Stimulated activated CD4-positive, alpha-beta T cell treated with anti-CD3 and anti-CD28 coated beads, Interleukin-4, amount 100 ng/mL, for 1 hour (primary cell): ENCODE data around the gene ECT2L.
A peak's percentile ranks its signal among the peaks of the same experiment; 100 is the strongest.

Experiments
- DNase-seq: peaks from one replicate; pipeline ENCODE4 v3.0.0-alpha.2; 2020

Gene ECT2L, protein sequence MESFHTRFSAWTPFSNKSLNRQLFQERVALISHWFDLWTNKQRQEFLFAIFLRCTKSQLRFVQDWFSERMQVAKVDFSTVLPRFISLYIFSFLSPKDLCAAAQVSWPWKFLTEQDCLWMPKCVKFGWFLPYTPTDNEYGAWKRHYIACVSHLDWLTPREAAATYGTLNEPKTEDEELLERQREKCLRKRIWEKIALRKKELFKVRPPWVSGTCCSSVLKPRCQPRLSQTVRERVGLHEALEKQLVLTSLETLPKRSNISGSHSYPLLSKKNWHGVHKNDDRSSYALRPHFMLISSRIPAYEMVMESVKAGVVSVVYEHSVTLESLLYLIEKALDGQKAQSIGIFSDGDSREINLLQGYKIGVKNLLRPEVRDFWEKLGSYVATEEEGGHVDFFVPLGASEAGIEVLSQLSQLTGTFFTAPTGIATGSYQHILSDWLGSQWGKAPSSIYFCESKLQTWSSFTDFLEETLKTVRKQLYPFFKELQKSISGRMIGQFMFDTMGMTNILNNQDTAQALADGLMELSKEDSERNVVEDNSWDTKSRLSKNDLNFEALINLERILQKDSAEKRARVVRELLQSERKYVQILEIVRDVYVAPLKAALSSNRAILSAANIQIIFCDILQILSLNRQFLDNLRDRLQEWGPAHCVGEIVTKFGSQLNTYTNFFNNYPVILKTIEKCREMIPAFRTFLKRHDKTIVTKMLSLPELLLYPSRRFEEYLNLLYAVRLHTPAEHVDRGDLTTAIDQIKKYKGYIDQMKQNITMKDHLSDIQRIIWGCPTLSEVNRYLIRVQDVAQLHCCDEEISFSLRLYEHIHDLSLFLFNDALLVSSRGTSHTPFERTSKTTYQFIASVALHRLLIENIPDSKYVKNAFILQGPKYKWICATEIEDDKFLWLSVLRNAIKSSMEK

DNA sequence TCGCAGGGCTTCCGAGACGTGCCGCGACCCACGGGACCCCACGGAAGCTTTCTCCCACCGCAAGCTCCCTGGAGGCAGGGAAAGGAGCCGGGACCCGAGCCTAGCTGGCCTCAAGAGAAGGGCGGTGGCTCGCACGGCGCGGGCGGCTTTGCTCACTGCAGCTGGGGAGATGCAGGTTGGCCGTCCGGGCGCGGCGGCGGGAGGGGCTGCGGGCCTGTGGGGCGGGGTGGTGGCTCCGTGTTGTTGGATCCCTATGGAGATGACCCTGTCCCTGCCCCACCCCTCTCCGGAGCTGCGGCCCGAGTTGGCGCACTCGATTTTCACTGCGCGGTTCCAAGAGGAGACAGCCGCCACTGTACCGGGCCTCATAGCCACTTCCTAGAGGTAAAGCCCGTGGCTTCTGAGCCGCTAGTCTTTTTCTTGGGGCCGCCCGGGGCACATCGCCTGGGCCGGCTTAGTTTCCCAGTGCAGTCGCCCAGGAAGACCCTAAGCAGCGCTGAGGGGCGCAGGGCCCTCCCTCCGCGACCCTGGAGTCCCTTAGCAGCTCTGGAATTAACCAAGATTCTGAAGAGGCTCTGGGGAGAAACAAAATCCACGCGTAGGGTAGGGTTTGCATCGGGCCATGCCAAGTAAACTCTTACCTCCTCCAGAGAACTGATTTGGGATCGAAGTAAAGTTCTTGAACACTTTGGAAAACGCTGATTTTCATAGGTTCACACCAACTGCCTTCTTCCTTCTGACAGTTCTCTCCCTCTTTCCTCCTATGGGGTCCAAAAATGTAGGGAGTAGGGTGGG, at the start of gene ECT2L:
ECT2L (plus strand) TSS at position 279 of the 795 bp plus-strand sequence. CDS start 17,188 bp downstream, outside the sequence.
- DNase-seq = no peak

DNA sequence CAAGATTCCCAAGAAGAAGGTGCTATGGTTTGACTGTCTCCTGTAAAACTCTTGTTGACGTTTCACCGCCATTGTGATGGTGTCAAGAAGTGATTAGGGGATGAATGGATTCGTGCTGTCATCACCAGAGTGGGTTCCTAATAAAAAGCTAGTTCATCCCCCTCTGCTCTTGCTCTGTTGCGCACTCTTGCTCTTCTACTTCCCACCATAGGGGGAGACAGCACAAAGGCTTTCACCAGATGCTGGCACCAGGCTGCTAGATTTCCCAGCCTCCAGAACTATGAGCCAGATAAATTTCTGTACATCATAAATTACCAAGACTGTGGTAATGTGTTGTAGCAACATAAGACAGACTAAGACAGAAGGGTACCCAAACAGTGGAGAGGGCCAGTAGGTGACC, 43.9 kb upstream of the ECT2L start:
- DNase-seq = no peak

DNA sequence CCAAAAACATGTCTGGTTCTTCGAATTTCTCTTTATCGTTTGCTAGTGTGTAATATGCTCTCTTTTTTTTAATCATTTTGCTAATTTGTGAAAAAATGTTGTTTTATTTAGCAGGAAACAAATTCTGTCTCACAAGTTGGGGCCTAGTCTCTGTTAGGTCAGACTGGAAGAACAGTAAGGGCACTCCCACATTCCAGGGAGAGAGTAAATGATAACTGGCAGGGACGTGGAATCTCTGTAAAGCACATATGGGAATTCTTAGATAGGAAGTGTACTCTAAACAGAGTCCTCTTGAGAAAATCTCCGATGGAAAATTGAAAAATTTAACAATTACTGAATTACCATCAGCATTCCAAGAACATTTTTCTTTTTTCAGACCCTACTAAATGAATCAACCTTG, 38.8 kb upstream of the ECT2L start:
- DNase-seq = no peak

DNA sequence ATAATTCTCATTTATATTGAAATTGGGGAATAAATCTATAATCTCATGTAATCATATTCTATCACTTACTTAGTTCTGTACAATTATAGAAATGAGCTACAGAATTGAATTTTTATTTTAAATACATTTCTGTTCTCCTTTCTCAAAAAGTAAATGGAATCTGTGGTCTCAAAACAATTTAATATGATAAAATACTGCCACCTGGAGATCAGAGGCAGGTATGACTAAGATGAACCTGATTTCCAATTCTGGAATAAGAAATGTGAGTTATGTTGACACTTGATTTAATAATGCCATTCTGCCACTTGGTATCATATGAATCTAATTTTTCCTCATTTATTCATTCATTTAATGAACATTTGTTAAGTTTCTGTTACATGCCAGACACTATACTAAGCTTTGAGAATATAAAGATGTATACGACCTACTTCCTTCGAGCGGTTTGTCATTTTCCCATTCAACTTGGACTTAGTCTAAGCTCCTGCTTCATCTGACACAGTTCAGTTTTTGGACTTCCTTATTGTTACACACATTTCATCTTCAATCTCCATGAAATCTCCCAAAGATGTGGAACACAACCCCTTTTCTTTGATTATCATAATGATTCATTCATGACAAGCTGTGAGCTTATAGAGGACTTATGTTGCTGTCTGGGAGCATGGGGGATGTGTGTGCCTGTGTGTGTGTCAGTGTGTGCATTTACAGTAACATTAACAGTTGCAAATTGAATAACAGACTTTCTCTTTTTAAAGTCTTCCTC, 29.8 kb upstream of the ECT2L start:
- no peak for DNase-seq

DNA sequence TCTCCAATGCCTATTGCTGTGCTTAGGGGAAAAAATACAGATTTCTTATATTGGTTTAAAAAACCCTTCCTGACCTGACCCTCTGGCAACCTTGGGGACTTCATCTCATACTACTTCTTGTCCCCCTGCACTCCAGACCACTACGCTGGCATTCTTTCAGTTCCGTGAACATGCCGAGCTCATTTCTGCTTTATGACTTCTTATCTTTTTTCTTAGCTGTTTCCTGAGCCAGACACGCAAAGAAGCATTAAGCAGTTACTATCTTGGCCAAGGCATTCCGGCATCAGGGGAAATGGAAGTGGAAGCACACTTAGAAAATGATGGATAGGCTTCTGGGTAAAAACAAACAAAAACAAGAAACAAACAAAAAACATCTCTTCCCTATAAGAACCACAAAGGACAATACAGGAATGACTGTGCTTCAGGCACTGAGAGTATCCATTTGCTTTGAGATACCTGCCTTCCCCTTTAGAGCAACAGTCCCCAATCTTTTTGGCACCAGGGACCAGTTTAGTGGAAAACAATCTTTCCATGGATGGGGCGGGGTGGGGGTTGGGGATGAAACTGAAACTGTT, 26.7 kb upstream of the ECT2L start:
- DNase-seq = no peak

DNA sequence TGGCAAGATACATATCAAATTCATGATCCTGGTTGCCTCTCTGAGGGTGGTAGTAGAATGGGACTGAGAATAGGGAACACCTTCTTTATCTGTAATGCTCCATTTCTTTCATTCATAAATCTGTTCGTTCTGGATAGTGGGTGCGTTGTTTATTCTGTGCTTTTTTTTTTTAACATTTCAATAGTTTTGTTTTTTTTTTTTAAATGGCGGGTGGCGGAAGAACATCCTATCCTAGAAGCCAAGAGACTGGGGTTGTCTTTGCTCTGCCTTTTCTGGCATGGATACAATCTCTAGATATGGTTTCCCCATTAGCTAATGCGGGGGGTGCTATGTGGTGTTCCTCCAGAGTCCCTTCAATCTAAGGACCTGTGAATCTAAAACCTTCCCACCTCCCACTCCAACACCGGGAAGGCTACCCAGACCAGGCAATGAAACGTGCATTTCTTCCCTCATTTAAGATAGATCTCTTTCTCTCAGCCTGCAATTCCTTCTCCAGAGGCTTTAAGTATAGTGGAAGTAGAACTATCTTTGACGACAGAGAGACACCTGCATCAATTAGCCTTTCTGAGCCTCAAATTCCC, 23.2 kb upstream of the ECT2L start:
- DNase-seq = no peak

DNA sequence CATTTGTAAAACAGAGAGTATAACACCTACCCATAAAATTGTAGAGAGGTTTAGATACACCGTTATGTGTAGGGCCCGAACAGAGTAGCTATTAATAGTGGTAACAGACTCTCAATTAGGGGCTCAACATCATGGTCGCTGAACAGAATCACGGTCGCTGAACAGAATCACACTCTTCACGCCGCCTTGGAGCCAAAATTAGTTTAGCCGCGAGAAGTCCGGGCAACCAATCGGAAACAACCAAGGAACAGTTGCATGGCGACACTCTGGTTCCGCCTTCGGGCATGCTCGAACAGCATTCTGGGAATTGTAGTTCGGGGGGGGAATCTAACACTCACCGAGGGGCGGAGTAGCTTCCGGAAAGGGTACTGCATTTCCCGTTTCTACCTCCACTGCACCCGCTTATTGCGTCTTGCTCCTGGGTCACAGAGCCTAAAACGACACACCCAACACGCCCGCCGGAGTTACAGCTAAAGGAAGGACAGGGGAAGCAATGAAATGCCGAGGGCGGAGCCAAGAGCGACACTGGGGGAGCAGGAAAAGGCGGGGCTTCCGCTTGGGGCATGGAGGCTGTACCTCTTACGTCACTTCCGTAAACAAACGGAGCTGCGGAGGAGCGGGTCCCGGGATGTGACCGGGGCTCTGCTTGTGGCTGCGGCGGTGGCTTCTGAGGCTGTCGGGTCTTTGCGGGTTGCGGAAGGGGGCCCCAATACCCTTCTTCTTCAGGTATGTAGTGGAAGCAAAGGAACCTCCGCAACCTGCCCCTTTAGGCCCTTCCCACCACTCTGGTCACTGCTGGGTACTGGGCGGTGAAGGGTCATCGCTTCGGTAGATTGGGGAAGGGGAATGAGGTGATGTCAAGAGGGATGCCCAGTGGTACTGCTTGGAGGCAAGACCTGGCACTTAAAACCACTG, 22.5 kb upstream of the ECT2L start, which contains the start of gene CCDC28A:
CCDC28A (plus strand) TSS at position 593 of the 915 bp plus-strand sequence. CDS start 2,352 bp downstream, outside the sequence.
- DNase-seq = peak; percentile 89

DNA sequence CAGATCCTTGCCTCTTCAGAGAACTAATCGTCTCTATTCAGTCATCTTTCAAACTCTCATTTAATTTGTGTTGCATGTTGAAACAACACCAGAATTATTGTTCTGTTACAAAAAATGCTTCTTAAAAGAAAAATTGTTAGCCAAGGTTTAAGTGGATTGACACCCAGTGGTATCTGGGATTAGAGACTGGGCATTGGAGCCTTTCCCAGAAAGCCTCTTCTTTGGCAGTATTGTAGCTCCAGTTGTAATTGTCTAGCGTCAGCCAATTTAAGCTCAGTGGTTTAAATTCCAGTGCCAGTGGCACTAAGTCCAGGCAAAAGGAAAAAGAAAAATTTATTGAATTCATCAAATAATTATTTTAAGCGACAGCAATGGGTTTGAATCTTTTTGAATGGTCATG, 21.5 kb upstream of the ECT2L start:
- no peak for DNase-seq

DNA sequence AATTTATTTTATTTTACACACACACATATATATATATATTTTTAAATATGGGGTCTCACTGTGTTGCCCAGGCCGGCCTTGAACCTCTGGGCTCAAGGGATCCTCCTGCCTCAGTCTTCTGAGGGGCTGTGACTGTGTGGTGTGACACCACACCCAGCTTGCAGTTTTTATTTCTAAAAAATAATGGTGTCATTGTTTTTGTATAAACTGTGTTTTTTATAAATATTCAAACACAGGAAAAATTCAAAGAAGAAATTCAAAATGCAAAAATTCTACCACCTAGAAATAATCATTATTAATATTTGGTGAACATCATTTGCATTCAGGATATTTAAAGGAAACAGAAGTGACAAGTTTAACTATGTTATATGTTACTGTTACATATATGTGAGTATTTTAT, 19.2 kb upstream of the ECT2L start:
- no peak for DNase-seq

DNA sequence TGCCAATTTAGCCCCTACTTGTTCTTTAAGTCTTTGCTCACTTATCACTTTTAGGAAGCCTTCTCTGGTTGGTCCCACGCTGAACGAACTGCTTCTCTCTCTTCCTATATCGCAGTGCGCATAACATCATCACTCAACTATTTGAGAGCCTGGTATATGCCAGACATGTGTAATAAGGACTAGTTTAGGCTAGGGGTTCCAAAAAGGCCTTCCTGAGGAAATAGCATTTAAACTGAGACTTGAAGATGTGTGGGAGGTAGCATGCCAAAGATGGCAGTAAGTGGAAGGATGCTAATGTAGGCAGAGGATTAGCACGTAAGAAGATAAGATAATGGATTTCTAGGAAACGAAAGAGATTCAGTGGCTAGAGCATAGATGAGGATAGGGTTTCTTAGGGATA, 17.6 kb upstream of the ECT2L start:
- no peak for DNase-seq

DNA sequence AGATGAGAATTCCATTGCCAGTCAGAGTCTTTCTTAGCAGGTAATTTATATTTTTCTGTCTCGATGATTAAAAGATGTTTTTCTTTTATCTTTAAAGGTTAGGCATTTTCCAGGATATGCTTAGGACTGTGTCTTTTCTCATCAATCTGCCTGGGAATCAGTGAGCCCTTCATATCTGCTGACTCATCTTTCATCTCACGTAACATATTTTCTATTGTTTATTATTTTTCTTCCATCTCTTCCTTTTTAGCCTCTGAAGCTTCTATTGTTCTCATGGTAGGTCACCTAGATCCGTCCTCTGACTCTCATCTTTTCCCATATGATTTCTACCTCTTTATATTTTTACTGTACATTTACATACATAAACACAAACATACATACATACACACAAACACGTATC, 13.6 kb upstream of the ECT2L start:
- no peak for DNase-seq

DNA sequence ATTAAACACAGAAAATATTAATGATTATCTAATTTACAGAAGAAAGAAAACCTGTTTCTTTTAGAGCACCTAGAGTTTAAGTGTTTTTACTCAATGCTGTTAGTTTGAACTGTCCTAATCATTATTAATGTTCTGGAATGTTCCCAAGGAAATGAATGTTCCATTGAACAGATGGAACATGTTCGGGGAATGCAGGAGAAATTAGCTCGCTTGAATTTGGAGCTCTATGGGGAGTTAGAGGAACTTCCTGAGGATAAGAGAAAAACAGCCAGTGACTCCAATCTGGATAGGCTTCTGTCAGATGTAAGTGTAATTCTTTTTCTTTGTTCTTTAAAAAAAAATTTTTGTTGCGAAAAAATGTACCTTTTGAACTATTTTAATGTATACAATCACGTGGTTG, 10.8 kb upstream of the ECT2L start:
- no peak for DNase-seq

DNA sequence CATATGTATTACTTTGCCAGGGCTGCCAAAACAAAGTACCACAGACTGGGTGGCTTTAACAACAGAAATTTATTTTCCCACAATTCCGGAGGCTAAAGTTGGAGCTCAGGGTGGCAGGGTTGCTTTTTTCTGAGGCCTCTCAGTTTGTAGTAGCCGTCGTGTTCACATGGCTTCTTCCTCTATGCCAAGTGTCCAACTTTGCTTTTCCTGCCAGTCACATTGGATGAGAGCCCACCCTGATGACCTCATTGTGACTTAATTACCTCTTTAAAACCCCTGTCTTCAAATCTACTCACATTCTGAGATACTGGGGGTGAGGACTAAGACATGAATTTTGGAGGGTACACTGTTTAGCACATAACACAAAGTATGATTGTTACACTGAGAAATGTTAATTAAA, 9.9 kb upstream of the ECT2L start:
- no peak for DNase-seq

DNA sequence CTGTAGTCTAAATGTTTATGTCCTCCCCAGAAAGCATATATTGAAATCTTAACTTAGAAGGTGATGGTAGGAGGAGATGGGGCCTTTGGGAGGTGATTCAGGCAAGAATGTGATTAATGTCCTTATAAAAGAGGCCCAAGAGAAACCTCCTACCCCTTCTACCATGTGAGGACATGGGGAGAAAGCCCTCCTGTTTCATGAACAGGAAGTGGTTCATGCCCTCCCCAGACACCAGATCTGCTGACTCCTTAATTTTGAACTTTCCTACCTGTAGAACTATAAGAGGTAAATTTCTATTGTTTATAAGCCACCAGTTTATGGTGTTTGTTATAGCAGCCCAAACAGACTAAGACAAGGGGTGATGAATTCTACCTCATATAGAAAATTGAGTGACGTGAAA, 8.7 kb upstream of the ECT2L start:
- no peak for DNase-seq

DNA sequence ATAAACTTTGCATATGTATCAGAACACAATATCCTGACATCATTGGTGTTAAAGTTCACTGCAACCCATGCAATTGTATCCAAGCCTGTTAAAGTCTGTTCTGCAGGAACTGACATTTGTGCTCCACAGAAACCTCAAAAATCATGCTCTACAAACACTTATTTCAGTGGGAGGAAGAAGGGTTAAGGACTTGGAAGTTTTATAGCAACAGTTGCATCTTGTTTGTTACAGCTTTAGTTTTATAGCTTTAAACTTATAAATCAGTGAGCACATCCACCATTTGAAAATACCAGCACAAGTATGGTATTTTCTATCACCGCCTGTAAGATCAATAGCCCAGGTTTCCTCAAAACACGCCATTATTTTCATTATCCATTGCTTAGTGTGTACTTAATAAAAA, 884 bp downstream of the ECT2L start:
- no peak for DNase-seq

DNA sequence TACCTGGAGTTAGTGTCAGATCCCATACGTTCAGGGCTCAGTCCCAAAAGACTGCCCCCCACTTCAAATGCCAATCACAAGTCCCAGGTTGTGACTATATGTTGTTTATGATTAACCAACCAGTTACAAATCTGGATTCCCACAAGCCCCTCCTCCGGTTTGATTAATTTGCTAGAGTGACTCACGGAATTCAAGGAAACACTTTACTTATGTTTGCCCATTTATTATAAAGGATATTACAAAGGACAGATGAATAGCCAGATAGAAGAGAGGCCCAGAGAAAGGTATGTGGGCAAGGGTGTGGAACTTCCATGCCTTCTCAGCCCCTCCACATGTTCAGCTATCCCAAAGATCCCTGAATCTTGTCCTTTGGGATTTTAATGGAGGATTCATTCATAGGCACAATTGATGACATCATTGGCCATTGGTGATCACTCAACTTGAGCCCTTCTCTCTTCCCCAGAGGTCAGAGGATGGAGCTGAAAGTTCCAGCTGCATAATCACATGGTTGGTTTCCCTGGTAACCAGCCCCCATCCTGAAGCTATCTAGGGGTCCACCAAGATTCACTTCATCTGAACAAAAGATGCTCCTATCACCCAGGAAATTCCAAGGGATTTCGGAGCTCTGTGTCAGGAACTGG, 2.0 kb downstream of the ECT2L start:
- DNase-seq = no peak

DNA sequence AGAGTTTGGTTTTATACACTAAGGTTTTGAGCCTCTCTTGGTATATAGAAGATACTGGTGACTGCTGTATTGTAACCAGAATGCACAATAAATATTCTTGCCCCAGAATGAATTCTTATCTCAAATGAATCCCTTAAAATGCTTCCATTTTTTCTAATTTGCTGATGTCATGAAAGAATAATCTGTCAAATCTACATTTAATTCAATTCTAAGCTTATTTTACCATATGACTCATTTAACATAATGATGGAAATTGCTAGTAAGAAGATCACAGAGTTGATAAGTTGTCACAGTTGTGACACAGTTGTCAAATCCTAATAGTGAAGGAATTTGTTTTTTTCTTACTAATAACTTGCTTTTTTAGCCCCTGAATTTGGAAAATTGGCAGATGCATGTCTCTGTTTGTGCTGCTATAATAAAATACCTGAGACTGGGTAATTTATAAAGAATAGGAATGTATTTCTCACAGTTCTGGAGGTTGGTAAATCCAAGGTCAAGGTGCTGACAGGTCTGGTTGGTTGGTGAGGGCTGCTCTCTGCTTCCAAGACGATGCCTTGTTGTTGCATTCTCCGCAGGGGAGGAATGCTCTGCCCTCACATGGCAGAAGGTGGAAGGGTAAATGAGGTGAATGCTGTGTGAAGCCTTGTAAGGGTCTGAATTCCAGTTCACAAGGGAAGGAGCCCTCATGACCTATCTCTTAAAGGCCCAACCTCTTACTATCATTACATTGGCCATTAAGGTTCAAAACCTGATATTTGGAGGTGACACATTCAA, 4.7 kb downstream of the ECT2L start:
- no peak for DNase-seq

DNA sequence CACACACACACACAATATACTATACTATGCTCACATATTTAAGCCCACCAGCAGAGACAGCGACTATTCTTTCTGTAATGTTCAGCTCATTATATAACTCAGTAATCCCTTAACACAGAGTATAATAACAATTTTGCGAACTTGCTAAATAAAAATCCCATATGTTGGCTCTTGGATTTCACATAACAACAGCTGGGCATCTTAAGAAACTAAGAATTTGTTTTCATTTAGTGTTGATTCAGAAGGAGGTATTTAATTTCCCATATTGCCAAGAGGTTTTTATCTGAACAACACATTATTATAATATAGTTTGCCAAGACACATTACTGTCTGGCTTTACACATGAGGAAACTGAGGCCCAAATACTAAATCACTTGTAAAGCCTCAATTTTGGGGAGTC, 7.4 kb downstream of the ECT2L start:
- no peak for DNase-seq

DNA sequence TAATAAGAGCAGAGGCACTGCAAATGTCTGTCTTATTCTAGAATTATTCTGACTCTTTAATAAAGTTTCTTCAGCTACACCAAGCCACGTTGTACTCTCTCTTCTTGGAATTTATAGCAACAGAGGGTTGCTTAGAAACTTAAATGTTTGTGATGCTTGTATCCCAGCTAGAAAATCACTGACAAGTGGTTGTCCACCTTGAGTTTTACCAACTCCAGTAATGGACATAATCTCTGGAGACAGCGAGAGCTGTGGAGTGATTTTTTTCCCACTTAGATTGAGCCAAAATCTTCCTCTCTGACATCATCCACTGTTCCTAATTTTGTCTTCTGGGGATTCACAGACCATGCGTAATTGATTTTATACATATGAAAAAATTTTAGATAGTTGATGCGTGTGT, 8.0 kb downstream of the ECT2L start:
- DNase-seq = no peak
